Testis (tissue), 2 donors: ENCODE results near the gene ATRIP.
"Not testable (repeated sequence)": the region's sequence is repeated elsewhere in the genome, so short reads cannot be mapped to it uniquely, and the experiment has no call there.

Source experiments
- POLR2A ChIP-seq: fragments of 450-650 bp; IDR thresholded peaks from one replicate; pipeline ENCODE4 v1.6.1; 2017; ENCODE audit warnings: antibody characterized with exemption, mild to moderate bottlenecking, moderate library complexity
- TF ChIP-seq, protein P1 (sequence below), 3 experiments: fragments of 450-650 bp in 2 of 3; fragments of 200-600 bp in 1 of 3; sonication (generic) in 1 of 3; IDR thresholded peaks; one replicate each; pipeline ENCODE4 v1.5.1; 2016 to 2019; ENCODE audit warnings: antibody characterized with exemption in 3 of 3, mild to moderate bottlenecking in 2 of 3, moderate library complexity in 1 of 3

DNA sequence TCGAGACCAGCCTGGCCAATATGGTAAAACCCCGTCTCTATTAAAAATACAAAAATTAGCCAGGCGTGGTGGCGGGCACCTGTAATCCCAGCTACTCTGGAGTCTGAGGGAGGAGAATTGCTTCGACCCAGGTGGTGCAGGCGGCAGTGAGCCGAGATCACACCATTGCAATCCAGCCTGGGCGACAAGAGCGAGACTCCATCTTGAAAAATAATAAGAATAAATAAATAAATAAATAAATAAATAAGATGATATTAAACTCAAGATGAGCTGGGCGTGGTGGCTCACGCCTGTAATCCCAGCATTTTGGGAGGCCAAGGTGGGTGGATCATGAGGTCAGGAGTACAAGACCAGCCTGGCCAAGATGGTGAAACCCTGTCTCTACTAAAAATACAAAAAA lies 34.4 kb downstream of the ATRIP start:
- TF ChIP-seq, protein P1, sequence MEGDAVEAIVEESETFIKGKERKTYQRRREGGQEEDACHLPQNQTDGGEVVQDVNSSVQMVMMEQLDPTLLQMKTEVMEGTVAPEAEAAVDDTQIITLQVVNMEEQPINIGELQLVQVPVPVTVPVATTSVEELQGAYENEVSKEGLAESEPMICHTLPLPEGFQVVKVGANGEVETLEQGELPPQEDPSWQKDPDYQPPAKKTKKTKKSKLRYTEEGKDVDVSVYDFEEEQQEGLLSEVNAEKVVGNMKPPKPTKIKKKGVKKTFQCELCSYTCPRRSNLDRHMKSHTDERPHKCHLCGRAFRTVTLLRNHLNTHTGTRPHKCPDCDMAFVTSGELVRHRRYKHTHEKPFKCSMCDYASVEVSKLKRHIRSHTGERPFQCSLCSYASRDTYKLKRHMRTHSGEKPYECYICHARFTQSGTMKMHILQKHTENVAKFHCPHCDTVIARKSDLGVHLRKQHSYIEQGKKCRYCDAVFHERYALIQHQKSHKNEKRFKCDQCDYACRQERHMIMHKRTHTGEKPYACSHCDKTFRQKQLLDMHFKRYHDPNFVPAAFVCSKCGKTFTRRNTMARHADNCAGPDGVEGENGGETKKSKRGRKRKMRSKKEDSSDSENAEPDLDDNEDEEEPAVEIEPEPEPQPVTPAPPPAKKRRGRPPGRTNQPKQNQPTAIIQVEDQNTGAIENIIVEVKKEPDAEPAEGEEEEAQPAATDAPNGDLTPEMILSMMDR (IDR thresholded peaks at IDR 0.05), result not testable (repeated sequence)
- not testable (repeated sequence) for TF ChIP-seq POLR2A
